ENCODE results near the gene PTPN6. TPM values are rescaled to one million over a fixed set of nuclear protein-coding genes. Genes with fewer than 3 reads are reported as not detected.

Gene PTPN6
- total and polyA plus RNA-seq, 9 of the 15 experiments (the other 6 are each of a cell fraction or from before 2014, with no cell fraction given) = 1.5 to 5.1 (median 3.9) TPM

DNA sequence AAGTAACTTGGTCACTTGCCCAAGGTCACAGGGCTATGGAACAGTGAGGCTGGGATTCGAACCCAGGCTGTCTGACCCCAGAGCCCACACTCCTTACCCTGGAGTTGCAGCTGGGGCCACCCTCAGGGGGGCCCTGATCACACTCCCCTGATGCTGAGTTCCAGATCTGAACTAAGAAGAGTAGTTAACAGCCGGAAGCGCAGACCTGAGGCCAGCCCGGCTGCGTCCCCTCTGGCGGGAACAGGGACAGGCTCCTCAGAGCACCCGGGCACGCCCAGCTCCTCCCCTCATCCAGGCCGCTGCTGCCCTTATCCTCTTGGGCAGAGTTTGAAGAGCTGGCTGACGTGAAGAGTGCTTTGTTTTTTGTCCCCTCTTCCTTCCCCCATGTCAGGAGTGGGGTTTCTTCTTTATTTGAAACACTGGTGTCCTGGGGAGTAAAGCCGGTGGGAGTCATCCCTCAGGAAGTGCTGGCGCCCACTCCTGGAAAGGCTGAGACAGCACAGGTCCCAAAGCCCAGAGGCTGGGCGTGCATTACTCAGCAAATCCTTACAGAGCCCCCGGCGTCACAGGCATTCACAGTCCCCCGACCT lies 10.6 kb downstream of the PTPN6 start (continued):
- TF ChIP-seq, protein P1, sequence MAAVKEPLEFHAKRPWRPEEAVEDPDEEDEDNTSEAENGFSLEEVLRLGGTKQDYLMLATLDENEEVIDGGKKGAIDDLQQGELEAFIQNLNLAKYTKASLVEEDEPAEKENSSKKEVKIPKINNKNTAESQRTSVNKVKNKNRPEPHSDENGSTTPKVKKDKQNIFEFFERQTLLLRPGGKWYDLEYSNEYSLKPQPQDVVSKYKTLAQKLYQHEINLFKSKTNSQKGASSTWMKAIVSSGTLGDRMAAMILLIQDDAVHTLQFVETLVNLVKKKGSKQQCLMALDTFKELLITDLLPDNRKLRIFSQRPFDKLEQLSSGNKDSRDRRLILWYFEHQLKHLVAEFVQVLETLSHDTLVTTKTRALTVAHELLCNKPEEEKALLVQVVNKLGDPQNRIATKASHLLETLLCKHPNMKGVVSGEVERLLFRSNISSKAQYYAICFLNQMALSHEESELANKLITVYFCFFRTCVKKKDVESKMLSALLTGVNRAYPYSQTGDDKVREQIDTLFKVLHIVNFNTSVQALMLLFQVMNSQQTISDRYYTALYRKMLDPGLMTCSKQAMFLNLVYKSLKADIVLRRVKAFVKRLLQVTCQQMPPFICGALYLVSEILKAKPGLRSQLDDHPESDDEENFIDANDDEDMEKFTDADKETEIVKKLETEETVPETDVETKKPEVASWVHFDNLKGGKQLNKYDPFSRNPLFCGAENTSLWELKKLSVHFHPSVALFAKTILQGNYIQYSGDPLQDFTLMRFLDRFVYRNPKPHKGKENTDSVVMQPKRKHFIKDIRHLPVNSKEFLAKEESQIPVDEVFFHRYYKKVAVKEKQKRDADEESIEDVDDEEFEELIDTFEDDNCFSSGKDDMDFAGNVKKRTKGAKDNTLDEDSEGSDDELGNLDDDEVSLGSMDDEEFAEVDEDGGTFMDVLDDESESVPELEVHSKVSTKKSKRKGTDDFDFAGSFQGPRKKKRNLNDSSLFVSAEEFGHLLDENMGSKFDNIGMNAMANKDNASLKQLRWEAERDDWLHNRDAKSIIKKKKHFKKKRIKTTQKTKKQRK (IDR thresholded peaks at IDR 0.05; ENCODE audit: borderline replicate concordance, low read depth, low read length) = no peak
- TF ChIP-seq ETV1 (tag; conservative IDR thresholded peaks at IDR 0.05; ENCODE audit: low read depth) = peak; percentile 90
- TF ChIP-seq, protein P2, sequence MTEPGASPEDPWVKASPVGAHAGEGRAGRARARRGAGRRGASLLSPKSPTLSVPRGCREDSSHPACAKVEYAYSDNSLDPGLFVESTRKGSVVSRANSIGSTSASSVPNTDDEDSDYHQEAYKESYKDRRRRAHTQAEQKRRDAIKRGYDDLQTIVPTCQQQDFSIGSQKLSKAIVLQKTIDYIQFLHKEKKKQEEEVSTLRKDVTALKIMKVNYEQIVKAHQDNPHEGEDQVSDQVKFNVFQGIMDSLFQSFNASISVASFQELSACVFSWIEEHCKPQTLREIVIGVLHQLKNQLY (CRISPR knock-in tag; conservative IDR thresholded peaks at IDR 0.05) = 0 out of 4 replicates have a peak, but pooled peaks of 1 of the 2 experiments have one; percentile 29
- no peak for TF ChIP-seq CCAR2 (IDR thresholded peaks at IDR 0.05; ENCODE audit: low read depth, low read length)
- no peak for TF ChIP-seq TAL1 (IDR thresholded peaks at IDR 0.05)
- peak; percentile 79; the same call in 1 of the 2 replicates for TF ChIP-seq ELF1 (tag; IDR thresholded peaks at IDR 0.05)
- TF ChIP-seq SIX5 (IDR thresholded peaks at IDR 0.05; ENCODE audit: borderline replicate concordance in 1 of 2, insufficient read depth in 1 of 2, low read depth in 1 of 2, low read length in 2 of 2) = no peak
- TF ChIP-seq GTF2E2 (tag; IDR thresholded peaks at IDR 0.05) = peak; percentile 30; the same call in 1 of the 2 replicates
- TF ChIP-seq ZNF3 (CRISPR knock-in tag; IDR thresholded peaks at IDR 0.05) = no peak
- TF ChIP-seq, protein P3, sequence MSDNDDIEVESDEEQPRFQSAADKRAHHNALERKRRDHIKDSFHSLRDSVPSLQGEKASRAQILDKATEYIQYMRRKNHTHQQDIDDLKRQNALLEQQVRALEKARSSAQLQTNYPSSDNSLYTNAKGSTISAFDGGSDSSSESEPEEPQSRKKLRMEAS (CRISPR knock-in tag; IDR thresholded peaks at IDR 0.05) = no peak
- TF ChIP-seq, protein P4, sequence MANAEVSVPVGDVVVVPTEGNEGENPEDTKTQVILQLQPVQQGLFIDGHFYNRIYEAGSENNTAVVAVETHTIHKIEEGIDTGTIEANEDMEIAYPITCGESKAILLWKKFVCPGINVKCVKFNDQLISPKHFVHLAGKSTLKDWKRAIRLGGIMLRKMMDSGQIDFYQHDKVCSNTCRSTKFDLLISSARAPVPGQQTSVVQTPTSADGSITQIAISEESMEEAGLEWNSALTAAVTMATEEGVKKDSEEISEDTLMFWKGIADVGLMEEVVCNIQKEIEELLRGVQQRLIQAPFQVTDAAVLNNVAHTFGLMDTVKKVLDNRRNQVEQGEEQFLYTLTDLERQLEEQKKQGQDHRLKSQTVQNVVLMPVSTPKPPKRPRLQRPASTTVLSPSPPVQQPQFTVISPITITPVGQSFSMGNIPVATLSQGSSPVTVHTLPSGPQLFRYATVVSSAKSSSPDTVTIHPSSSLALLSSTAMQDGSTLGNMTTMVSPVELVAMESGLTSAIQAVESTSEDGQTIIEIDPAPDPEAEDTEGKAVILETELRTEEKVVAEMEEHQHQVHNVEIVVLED (CRISPR knock-in tag; IDR thresholded peaks at IDR 0.05) = no peak
- peak; percentile 65 for TF ChIP-seq FOSL1 (tag; conservative IDR thresholded peaks at IDR 0.05)
- TF ChIP-seq, protein P5, sequence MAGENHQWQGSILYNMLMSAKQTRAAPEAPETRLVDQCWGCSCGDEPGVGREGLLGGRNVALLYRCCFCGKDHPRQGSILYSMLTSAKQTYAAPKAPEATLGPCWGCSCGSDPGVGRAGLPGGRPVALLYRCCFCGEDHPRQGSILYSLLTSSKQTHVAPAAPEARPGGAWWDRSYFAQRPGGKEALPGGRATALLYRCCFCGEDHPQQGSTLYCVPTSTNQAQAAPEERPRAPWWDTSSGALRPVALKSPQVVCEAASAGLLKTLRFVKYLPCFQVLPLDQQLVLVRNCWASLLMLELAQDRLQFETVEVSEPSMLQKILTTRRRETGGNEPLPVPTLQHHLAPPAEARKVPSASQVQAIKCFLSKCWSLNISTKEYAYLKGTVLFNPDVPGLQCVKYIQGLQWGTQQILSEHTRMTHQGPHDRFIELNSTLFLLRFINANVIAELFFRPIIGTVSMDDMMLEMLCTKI (IDR thresholded peaks at IDR 0.05; ENCODE audit: partially characterized antibody) = no peak
- no peak for TF ChIP-seq ZKSCAN8 (CRISPR knock-in tag; IDR thresholded peaks at IDR 0.05)
- TF ChIP-seq, protein P6, sequence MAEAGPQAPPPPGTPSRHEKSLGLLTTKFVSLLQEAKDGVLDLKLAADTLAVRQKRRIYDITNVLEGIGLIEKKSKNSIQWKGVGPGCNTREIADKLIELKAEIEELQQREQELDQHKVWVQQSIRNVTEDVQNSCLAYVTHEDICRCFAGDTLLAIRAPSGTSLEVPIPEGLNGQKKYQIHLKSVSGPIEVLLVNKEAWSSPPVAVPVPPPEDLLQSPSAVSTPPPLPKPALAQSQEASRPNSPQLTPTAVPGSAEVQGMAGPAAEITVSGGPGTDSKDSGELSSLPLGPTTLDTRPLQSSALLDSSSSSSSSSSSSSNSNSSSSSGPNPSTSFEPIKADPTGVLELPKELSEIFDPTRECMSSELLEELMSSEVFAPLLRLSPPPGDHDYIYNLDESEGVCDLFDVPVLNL (CRISPR knock-in tag; IDR thresholded peaks at IDR 0.05; ENCODE audit: low read depth) = no peak
- TF ChIP-seq, protein P7, sequence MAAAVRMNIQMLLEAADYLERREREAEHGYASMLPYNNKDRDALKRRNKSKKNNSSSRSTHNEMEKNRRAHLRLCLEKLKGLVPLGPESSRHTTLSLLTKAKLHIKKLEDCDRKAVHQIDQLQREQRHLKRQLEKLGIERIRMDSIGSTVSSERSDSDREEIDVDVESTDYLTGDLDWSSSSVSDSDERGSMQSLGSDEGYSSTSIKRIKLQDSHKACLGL (CRISPR knock-in tag; IDR thresholded peaks at IDR 0.05; ENCODE audit: borderline replicate concordance, poor library complexity, severe bottlenecking) = no peak
- no peak for TF ChIP-seq BCOR (IDR thresholded peaks at IDR 0.05)
- TF ChIP-seq ZNF224 (CRISPR knock-in tag; IDR thresholded peaks at IDR 0.05) = no peak

Data from K562 (cell line).